ENCODE results near the gene ETS1.
A peak's percentile ranks its signal among the peaks of the same experiment; 100 is the strongest.

ETS1 gene

DNA sequence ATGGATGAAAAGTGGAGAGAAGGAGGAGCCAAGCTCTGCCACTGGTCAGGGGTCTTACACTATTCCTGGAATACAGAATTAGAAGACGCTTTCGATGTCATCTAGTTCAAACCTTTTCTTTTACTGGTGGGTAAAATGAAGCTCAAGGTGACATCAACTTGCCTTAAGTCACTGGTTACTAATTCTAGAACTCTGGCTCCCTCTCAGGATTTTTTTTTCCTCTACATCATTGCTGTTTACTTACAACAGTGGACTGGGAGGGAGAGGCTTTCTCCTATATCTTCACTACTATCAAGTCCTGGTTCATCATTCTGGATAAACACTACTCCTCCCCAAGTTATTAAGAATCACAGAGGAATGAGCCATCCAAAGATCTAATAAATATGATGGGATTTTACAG, 82.9 kb downstream of the ETS1 start:
- no peak for DNase-seq

DNA sequence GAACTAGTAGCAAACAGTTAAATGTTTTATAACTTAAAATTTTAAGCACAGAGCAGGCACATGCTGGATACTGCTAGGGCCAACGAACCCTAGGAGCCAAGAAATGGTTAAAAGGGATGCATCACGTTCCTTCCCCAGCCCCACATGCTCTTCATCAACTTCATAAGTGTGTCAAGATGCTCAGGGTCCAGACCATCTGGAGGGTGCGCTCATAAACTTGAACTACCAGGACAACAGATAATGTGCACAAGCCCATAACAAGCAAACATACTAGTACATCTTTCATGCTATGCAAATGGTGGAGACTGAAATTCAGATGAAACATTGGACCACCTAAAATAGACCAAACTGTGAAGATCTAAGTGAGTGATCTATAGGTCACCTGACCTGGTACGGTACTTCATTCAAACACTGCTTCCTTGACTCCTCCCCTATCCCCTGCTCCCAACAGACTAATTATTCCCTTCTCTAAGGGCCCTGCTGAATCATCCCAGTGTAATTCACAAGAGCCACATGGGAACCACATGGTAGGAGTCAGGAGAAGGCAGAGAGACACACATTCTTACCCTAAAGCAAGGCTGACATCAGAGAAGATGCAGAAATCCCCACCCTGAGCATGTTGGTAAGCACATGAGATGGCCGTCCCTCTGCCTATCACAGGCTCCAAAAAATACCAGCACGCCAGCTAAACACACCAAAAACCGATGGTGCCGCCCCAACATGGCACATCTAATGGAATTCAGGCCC, 83.9 kb downstream of the ETS1 start:
- no peak for DNase-seq

DNA sequence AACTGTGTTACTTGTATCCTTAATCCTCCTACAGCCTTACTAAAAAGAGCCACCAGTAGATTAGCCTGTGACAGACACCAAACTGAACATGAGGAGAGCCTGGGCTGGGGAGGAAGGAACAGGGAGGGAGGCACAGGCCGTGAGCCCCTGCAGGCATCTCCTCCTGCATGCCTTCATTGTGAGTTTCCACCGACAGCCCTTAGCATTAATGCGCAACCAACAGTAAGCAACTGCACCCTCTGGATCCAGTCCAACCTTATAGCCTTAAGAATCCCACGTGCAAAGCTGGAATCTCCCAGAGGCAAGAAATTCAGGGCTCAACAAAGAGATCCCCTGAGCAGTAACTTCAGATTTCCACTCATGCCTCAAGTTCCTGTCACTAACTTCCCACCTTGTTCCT, 84.6 kb downstream of the ETS1 start:
- DNase-seq: no peak

GRCh38 chr11:128501632-128502549, 85.5 kb downstream of the ETS1 start:
- peak in 17 of 58 donors; percentile 15 to 66 (median 37) for DNase-seq

GRCh38 chr11:128501008-128501407, 86.3 kb downstream of the ETS1 start:
- DNase-seq: no peak

- no peak for DNase-seq
These were observed 86.9 kb downstream of the ETS1 start for GRCh38 chr11:128500493-128500892.

DNA sequence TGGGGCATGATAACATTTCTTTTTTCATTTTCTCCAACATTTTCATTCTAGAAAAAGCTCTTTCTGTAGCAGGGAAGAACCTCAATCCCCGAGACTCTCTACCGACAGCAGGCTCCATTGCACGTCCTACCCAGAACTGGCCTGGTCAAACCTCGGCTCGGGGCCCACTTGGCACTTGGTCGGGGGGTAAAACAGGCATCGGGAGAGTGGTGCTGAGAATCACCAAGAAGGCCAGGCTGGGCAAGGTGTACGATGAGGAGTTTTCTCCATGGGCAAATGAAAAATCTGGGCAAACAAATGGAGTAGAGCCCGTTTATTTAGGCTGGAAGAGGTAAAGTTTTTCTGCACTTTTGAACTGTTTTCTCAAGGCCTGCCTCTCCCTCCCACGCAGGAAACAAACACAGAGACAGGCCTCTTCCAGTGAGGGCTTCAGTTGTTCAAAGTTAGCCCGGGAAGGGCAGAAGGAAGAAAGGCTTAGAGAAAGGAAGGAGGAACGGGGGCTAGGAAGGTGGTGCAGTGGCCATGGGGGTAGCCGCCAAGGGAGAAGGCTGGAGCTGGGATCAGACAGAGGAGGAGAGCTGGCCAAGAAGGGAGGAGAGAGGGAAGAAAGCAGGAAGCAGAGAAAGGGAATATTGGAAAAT, 87.6 kb downstream of the ETS1 start:
- DNase-seq: no peak

DNA sequence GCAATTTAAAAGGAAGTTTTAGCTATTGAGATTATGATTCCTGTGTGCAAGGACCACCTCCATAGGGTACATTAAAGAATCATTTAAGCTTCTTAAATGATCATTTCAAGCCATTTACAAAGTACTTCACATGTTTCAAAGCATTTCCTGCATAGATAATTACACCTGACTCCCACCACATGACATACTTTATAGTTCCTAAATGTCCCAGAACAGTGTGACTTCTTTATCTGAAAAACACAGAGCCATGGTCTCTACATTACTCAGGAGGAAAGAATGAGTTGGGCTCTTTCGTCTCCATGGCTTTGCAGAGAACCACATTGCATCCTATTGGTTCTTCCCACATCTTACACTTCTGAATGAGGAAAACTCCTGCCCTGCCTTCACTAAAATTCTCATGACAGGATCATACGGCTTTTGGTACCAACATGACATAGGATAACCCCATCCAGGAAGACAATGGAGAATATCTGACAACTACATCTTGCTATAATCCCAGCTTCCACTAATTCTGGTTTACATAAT, 88.6 kb downstream of the ETS1 start:
- DNase-seq: no peak

GRCh38 chr11:128497776-128498095, 89.6 kb downstream of the ETS1 start:
- no peak for DNase-seq

DNA sequence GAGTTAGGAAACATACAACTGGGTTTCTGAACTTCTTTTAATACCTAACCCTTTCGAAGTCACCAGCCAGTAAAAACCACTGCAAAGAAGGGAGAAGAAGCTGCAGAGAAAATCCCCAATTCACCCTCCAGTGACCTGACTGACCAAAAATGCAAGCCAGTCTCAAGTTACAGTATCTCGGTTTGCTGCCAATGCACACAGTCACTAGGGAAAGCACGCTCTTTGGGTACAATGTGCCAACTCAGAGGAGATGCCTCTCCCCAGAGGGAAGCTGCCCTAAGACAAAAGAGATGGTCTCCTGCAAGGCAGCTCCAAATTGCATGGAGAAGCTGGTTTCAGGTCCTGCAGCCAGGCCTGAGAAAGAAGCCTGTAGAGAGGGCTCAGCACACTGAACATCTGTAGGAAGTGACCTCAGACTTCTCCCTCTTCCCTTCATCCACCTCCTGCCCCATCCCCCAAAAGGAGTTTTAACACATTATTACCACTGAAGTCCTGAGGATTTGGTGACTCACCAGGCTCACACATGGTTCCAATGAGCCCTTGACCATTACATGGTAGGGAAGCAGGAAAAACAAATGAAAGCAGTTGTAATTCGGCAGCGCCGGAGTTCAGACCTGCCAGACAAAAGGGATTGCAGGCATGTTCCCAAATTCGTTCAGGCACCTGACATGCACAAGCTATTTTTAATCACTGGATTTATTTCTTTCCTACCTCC, 90.1 kb downstream of the ETS1 start:
- DNase-seq: peak in 1 of 58 donors; percentile 12

- DNase-seq: no peak
These were observed 90.7 kb downstream of the ETS1 start for GRCh38 chr11:128496692-128497060.

GRCh38 chr11:128496249-128496648, 91.1 kb downstream of the ETS1 start:
- DNase-seq: no peak

DNA sequence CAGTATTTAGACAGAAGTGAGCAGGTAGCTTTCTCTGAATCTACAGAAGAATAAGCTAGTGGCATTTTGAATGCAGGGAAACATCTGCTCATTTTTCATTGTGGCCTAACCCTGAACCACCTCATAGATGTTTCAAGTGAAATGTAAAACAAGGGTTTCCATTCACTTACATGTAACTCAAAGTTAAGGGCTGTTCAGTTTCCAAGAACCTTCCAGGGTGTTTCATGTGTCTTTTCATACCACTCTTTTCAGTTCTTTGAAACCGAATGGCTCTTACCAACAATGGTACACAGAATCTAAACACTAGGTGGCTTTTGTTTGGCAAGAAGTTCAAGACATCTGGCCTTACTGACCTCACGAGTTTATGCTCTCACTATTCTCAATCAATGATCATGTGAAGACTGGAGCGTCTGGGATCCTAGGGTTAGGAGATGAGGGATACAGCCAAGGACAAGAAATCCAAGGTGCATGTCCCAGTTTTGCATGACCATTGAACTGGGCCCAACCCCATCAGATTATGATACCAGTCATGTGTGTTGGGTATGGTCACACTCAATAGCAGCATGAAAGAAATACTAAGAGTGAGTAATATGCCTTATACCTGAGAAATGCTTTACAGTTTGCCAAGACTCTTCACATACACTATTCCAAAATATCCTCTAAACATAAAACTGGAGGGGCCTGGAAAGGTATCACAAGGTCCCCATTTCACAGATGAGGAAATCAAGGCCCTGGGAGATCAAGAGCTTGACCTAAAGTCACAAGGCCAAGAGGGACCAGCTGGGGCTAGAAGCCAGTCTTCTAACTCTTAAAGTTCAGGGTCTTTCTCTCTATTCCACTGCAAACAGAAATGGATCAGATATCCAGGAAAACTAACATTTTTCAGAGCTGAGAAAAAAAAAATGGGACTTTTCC, 92.7 kb downstream of the ETS1 start:
- no peak for DNase-seq

DNA sequence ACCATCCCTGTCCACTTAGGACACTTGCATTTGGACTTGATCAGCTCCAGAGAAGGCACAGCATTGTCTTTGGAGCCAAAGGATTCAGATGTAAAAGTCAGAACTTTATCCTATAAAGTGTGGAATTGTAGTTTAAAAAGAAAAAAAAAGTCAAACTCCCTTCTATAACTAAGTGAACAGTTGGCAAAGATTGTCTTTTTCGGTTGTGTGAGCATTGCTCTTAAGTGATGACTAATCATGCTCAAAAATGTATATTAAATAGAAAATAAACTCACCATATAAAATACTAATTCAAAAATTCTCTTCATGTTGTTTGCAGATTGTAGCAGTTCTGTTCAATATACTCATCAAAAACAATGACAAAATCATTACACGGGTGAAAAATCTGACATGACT, 93.8 kb downstream of the ETS1 start:
- no peak for DNase-seq

DNA sequence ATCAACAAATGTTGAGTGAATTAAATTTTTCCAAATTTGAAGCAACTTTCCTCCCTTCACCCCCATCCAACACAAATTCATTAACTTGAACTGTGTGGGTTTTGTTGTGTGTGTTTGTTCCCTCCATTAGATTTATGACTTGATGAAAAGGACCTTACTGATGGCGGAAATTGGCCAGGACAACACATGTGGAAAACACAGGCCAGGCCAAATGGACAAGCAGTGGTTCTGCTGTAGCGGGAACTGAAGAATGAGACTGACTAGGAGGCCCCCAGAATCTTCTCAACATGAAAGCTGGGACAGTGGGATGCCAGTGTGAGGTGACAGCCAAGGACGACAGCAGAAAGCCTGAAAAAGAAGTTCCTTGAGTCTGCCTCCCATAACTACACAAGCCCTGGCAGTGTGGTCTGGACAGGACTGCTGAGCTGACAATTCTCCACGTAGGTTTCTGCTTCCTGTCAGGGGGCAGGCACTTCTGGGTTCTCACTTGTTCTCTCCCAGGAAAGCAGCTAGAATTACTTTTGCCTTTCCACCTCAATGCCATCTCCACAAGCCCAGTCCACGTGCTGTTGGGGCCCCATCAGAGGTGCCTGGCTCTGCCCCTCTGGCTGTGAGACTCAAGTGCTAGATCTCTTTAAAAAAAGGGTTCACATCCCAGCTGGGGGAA, 94.3 kb downstream of the ETS1 start:
- peak in 2 of 58 donors; percentile 13 to 32 for DNase-seq

GRCh38 chr11:128492461-128492860, 94.9 kb downstream of the ETS1 start:
- no peak for DNase-seq

GRCh38 chr11:128491195-128491936, 96.0 kb downstream of the ETS1 start:
- DNase-seq: no peak

DNA sequence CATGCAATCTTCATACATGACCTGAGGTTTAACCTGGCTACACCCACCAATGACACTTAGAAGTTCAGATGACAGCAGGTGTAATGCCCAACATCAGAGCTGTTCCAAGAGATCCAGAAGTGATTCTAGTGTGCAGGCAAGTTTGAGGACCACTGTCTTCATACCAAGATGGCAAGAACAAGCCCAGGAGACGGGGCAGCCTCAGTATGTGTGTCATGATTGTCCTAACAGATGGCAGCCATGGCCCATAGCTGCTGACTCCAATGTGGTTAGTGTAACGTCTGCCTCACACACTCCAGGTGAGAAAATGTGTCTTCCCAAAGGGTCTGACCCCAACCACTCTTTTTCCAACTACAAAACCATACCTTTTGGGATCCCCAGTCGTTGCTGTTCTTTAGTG, 97.3 kb downstream of the ETS1 start:
- no peak for DNase-seq

GRCh38 chr11:128488471-128488870, 98.9 kb downstream of the ETS1 start:
- DNase-seq: no peak
